ENCODE results near the gene SCAP.

Gene SCAP

GRCh38 chr3:47366833-47367232 is 108.9 kb downstream of the SCAP start:
- no peak for DNase-seq

DNA sequence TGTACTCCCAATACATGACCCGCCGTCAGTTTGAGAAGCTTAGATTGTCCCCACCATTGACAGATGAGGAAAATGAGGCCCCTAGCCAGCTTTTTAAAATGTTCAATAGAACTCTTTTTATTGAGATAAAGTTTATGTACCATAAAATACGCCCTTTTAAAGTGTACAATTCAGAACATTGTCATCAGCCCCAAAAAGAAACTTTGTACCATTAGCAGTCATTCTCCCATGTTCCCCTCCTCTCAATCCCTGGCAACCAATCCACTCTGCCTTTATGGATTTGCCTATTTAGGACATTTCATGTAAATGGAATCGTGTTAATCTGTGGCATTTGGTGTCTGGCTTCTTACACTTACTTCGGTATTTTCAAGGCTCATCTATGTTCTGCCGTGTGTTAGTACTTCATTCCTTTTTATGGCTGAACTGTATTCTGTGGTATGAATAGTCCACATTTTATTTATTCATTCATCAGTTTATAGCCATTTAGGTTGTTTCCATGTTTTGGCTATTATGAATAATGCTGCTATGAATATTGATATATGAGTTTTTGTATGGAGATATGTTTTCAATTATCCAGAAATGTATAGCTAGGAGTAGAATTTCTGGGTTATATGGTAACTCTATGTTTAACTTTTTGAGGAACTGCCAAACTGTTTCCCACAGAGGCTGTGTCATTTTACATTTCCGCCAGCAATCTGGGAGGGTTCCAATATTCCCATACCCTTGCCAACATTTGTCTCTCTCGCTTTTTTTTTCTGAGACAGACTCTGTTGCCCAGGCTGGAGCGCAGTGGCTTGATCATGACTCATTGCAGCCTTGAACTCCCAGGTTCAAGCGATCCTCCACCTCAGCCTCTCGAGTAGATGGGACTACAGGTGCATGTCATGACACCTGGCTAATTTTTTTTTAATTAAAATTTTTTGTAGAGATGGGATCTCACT is 110.3 kb downstream of the SCAP start:
- DNase-seq = peak in 1 of 51 donors; percentile 29
